ENCODE results near the gene SIGLEC7.

DNA sequence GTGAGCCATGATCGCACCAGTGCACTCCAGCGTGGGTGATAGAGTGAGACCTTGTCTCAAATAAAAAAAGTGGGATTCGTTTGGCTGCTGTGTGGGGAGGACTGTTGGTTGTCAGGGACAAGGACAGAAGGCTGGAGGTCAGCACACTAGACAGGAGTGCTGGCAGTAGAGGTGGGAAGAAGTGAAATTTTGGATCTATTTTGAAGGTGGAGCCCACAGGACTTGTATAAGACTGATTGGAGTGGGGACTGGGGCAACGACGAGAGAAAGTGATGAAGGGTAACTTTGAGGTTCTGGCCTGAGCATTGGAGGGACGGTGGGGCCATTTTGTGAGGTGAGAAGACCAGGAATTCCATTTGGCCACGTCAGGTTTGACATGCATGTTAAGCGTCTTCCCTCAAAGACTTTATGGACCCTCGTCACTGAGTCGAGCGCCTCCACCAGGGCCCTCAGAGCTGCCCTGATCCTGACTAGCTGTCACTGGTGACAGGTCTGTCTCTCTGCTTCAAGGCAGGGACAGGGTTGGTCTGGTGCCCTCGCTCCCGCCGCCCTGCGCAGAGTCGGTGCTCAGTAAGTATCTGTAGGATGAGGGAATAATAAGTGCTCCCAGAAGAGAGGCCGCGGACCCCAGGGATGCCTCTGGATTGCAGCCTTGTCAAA, 34.6 kb upstream of the SIGLEC7 start:
- TF ChIP-seq, protein P1, sequence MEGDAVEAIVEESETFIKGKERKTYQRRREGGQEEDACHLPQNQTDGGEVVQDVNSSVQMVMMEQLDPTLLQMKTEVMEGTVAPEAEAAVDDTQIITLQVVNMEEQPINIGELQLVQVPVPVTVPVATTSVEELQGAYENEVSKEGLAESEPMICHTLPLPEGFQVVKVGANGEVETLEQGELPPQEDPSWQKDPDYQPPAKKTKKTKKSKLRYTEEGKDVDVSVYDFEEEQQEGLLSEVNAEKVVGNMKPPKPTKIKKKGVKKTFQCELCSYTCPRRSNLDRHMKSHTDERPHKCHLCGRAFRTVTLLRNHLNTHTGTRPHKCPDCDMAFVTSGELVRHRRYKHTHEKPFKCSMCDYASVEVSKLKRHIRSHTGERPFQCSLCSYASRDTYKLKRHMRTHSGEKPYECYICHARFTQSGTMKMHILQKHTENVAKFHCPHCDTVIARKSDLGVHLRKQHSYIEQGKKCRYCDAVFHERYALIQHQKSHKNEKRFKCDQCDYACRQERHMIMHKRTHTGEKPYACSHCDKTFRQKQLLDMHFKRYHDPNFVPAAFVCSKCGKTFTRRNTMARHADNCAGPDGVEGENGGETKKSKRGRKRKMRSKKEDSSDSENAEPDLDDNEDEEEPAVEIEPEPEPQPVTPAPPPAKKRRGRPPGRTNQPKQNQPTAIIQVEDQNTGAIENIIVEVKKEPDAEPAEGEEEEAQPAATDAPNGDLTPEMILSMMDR (IDR thresholded peaks at IDR 0.05): no peak
- TF ChIP-seq POLR2A (IDR thresholded peaks at IDR 0.05): no peak
